GM23338 (cell line): ENCODE results near the gene GPT2. TPM values are rescaled to one million over a fixed set of nuclear protein-coding genes. Genes with fewer than 3 reads are reported as not detected.

Experiments used
- ATAC-seq: fragments of 200-7000 bp; cut with Tn5 transposase; 3 replicates; pipeline ENCODE4 v1.9.1; 2020
- DNase-seq: peaks from one replicate; pipeline ENCODE4 v3.0.0-alpha.2; 2015; ENCODE audit warnings: low spot score
- H2AFZ ChIP-seq: fragments of 200-600 bp; sonication (generic); 2 replicates; pipeline ENCODE4 v1.8.0; 2016; ENCODE audit warnings: antibody characterized with exemption, mild to moderate bottlenecking, moderate library complexity
- H3F3A ChIP-seq: fragments of 200-600 bp; sonication (generic); replicated peaks from 2 replicates; pipeline ENCODE4 v1.8.0; 2017; ENCODE audit warnings: antibody characterized with exemption, mixed run types, low read depth
- H3K27ac ChIP-seq: fragments of 200-600 bp; sonication (generic); 2 replicates; pipeline ENCODE4 v1.6.1; 2016; ENCODE audit warnings: low read depth
- H3K27me3 ChIP-seq: fragments of 200-600 bp; sonication (generic); 2 replicates; pipeline ENCODE4 v1.8.0; 2016; ENCODE audit warnings: mild to moderate bottlenecking, mixed run types, moderate library complexity; ENCODE audit not compliant: insufficient read depth
- H3K36me3 ChIP-seq: fragments of 200-600 bp; sonication (generic); 2 replicates; pipeline ENCODE4 v1.8.0; 2016; ENCODE audit warnings: mild to moderate bottlenecking; ENCODE audit not compliant: insufficient read depth
- H3K4me1 ChIP-seq: fragments of 200-600 bp; sonication (generic); 2 replicates; pipeline ENCODE4 v1.8.0; 2016; ENCODE audit warnings: mild to moderate bottlenecking, moderate library complexity; ENCODE audit not compliant: insufficient read depth
- H3K4me2 ChIP-seq: fragments of 200-600 bp; sonication (generic); 2 replicates; pipeline ENCODE4 v1.7.1; 2017; ENCODE audit warnings: mixed run types
- H3K4me3 ChIP-seq: fragments of 200-600 bp; sonication (generic); 2 replicates; pipeline ENCODE4 v1.6.1; 2016; ENCODE audit warnings: mixed run types
- H3K79me2 ChIP-seq: fragments of 200-600 bp; sonication (generic); replicated peaks from 2 replicates; pipeline ENCODE4 v1.8.0; 2017; ENCODE audit warnings: mild to moderate bottlenecking; ENCODE audit not compliant: insufficient read depth
- H3K9me2 ChIP-seq: fragments of 200-600 bp; sonication (generic); 2 replicates; pipeline ENCODE4 v1.8.0; 2017; ENCODE audit not compliant: insufficient read depth
- H4K20me1 ChIP-seq: fragments of 200-600 bp; sonication (generic); replicated peaks from 2 replicates; pipeline ENCODE4 v1.8.0; 2017; ENCODE audit warnings: mild to moderate bottlenecking; ENCODE audit not compliant: insufficient read depth
- H3K27ac Mint-ChIP-seq: 2 replicates; pipeline ENCODE4 v1.8.0; 2020; ENCODE audit warnings: inconsistent platforms, mild to moderate bottlenecking, moderate library complexity, mixed read lengths
- H3K27me3 Mint-ChIP-seq: 3 replicates; pipeline ENCODE4 v1.8.0; 2022; ENCODE audit warnings: low read depth, mild to moderate bottlenecking, moderate library complexity, mixed read lengths, inconsistent platforms; ENCODE audit not compliant: insufficient read depth, poor library complexity
- H3K36me3 Mint-ChIP-seq: 3 replicates; pipeline ENCODE4 v1.8.0; 2021; ENCODE audit warnings: low read depth, mild to moderate bottlenecking, inconsistent platforms, moderate library complexity, mixed read lengths
- H3K4me1 Mint-ChIP-seq: 3 replicates; pipeline ENCODE4 v1.8.0; 2020; ENCODE audit warnings: mild to moderate bottlenecking, inconsistent platforms, mixed read lengths
- H3K4me3 Mint-ChIP-seq: 3 replicates; pipeline ENCODE4 v1.8.0; 2021; ENCODE audit warnings: moderate library complexity, mild to moderate bottlenecking, inconsistent platforms, mixed read lengths
- H3K9me3 Mint-ChIP-seq: 3 replicates; pipeline ENCODE4 v1.8.0; 2020; ENCODE audit warnings: moderate library complexity, mild to moderate bottlenecking, inconsistent platforms, mixed read lengths
- CREB1 ChIP-seq: fragments of 250-450 bp; sonication (Bioruptor Pico); IDR thresholded peaks from 2 replicates; pipeline ENCODE4 v1.5.0; 2020; ENCODE audit warnings: low read depth, mild to moderate bottlenecking, moderate library complexity
- CTCF ChIP-seq, 2 experiments: fragments of 200-600 bp in 1 of 2; sonication (generic) in 1 of 2; conservative IDR thresholded peaks; 2 replicates each; pipeline versions ENCODE4 v1.5.1 to v1.6.1; 2016 to 2017; ENCODE audit warnings: antibody characterized with exemption in 2 of 2, low read depth in 2 of 2, mild to moderate bottlenecking in 2 of 2, moderate library complexity in 1 of 2
- ETS1 ChIP-seq: IDR thresholded peaks from 2 replicates; pipeline ENCODE4 v1.6.1; 2016; ENCODE audit warnings: antibody characterized with exemption
- EZH2phosphoT487 ChIP-seq: fragments of 200-600 bp; sonication (generic); IDR thresholded peaks from one replicate; pipeline ENCODE4 v1.8.1; 2018; ENCODE audit warnings: antibody characterized with exemption; ENCODE audit not compliant: unreplicated experiment
- JUNB ChIP-seq: IDR thresholded peaks from one replicate; pipeline ENCODE4 v1.6.1; 2016; ENCODE audit warnings: antibody characterized with exemption; ENCODE audit not compliant: unreplicated experiment
- STAT1 ChIP-seq: IDR thresholded peaks from one replicate; pipeline ENCODE4 v1.6.1; 2016; ENCODE audit warnings: antibody characterized with exemption; ENCODE audit not compliant: unreplicated experiment
- ZNF114 ChIP-seq: fragments of 250-450 bp; sonication (Bioruptor Pico); IDR thresholded peaks from 2 replicates; pipeline ENCODE4 v1.5.0; 2020; ENCODE audit warnings: mild to moderate bottlenecking, moderate library complexity
- ZNF331 ChIP-seq: fragments of 250-450 bp; sonication (Bioruptor Pico); IDR thresholded peaks from 2 replicates; pipeline ENCODE4 v1.5.0; 2020; ENCODE audit warnings: low read depth, mild to moderate bottlenecking, moderate library complexity
- ZNF462 ChIP-seq: fragments of 250-450 bp; sonication (Bioruptor Pico); IDR thresholded peaks from 2 replicates; pipeline ENCODE4 v1.5.0; 2020; ENCODE audit warnings: mild to moderate bottlenecking, moderate library complexity
- polyA plus RNA-seq: library from polyadenylated mRNA; unstranded; fragments of >200 nt; fragmentation: Nextera tagmentation; extraction: Ambion mirVana; gene quantifications from 2 replicates; pipeline ENCODE4 v1.2.1, GENCODE V29; 2016
- total RNA-seq: library from RNA; depleted of rRNA; stranded (reverse); fragments of >200 nt; shearing (Covaris generic); gene quantifications from 2 replicates; pipeline ENCODE4 v1.2.3, GENCODE V29; 2014
- TF ChIP-seq, protein P1 (sequence below): IDR thresholded peaks from one replicate; pipeline ENCODE4 v1.6.1; 2018; ENCODE audit warnings: antibody characterized with exemption; ENCODE audit not compliant: unreplicated experiment

GPT2 gene
- total and polyA plus RNA-seq, 2 experiments from 2014 or later = 48.5 to 81.0 TPM

GRCh38 chr16:46972429-46973206, 88.5 kb downstream of the GPT2 start:
- H2AFZ ChIP-seq = no peak overlapping the region
- Mint-ChIP-seq H3K4me1 (peaks cover 40% of the 10 kb centered on the region), H3K27ac (peak overlapping the region; percentile 87), H3K4me3 (peak overlapping the region; percentile 87), H3K9me3 (no peaks in the 10 kb centered on the region), H3K27me3 (peaks cover 18% of the 10 kb centered on the region), H3K36me3 (peaks cover 46% of the 10 kb centered on the region)
- H3K27ac ChIP-seq = peak overlapping the region; percentile 92
- TF ChIP-seq, protein P1, sequence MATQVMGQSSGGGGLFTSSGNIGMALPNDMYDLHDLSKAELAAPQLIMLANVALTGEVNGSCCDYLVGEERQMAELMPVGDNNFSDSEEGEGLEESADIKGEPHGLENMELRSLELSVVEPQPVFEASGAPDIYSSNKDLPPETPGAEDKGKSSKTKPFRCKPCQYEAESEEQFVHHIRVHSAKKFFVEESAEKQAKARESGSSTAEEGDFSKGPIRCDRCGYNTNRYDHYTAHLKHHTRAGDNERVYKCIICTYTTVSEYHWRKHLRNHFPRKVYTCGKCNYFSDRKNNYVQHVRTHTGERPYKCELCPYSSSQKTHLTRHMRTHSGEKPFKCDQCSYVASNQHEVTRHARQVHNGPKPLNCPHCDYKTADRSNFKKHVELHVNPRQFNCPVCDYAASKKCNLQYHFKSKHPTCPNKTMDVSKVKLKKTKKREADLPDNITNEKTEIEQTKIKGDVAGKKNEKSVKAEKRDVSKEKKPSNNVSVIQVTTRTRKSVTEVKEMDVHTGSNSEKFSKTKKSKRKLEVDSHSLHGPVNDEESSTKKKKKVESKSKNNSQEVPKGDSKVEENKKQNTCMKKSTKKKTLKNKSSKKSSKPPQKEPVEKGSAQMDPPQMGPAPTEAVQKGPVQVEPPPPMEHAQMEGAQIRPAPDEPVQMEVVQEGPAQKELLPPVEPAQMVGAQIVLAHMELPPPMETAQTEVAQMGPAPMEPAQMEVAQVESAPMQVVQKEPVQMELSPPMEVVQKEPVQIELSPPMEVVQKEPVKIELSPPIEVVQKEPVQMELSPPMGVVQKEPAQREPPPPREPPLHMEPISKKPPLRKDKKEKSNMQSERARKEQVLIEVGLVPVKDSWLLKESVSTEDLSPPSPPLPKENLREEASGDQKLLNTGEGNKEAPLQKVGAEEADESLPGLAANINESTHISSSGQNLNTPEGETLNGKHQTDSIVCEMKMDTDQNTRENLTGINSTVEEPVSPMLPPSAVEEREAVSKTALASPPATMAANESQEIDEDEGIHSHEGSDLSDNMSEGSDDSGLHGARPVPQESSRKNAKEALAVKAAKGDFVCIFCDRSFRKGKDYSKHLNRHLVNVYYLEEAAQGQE = no peak
- TF ChIP-seq STAT1 (no peak), ZNF114 (CRISPR knock-in tag) (no peak), CREB1 (CRISPR knock-in tag) (no peak), JUNB (no peak), ZNF462 (CRISPR knock-in tag) (no peak), CTCF (conservative IDR thresholded peaks at IDR 0.05; ENCODE audit: low read depth in 2 of 2) (no peak), ZNF331 (CRISPR knock-in tag) (no peak), EZH2phosphoT487 (no peak), ETS1 (no peak)
- peak overlapping the region; percentile 64 for H3K4me3 ChIP-seq
- 0 out of 2 replicates have a peak, but pooled peaks cover 3% of the 10 kb centered on the region for H3F3A ChIP-seq
- DNase-seq (peak; percentile 70), ATAC-seq (peak; percentile 74)
- H3K36me3 ChIP-seq = peaks cover 29% of the 10 kb centered on the region
- no peaks in the 10 kb centered on the region for H3K27me3 ChIP-seq
- H3K9me2 ChIP-seq = no peaks in the 10 kb centered on the region
- peaks cover 54% of the 10 kb centered on the region for H3K79me2 ChIP-seq
- peaks cover 14% of the 10 kb centered on the region for H4K20me1 ChIP-seq
- H3K4me1 ChIP-seq = peaks cover 19% of the 10 kb centered on the region; the same call in 1 of the 2 replicates
- H3K4me2 ChIP-seq = peak overlapping the region; percentile 91
